T47D (cell line): ENCODE results near the gene TLN1.

ENCODE experiments used
- DNase-seq, 2 experiments: peaks; one replicate each; pipeline versions ENCODE4 v3.0.0 to v3.0.0-alpha.2; 2011 to 2012; ENCODE audit warnings: low read depth in 1 of 2, low spot score in 1 of 2
- JUND ChIP-seq: IDR thresholded peaks from 2 replicates; pipeline ENCODE4 v1.6.1; 2012; ENCODE audit warnings: low read depth
- in situ Hi-C: cut with HindIII; loops from 2 replicates; pipeline ENCODE4 v1.10.0; 2016; ENCODE audit warnings: low sequenced_read_pairs, low pct_unique_long_range_greater_than_20kb

TLN1 gene

DNA sequence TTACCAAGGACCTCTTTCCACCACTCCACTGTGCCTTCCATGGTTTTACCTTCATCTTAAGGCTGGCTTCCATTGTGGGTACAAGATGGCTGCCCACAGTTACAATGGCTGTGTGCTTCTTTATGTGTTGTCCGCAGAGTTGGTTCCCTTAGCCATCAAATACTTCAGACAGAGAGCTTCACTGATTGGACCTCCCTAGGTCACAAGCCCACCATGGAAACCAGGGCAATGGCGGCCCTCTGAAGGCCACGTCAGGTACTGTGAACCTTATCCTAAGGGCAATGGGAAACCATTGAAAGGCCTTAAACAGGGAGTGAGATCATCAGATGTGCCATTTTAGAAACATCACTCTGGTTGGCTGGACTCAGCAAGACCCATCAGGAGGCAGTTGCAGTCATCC, 64.1 kb downstream of the TLN1 start:
- DNase-seq = no peak
- TF ChIP-seq JUND = no peak
- in situ Hi-C loops = no loop called here

GRCh38 chr9:35666549-35666948, 65.4 kb downstream of the TLN1 start:
- in situ Hi-C loops = no loop called here
- DNase-seq = no peak

GRCh38 chr9:35666045-35666444, 66.0 kb downstream of the TLN1 start:
- in situ Hi-C loops = no loop called here
- TF ChIP-seq JUND = no peak
- DNase-seq = no peak

More at GRCh38 chr9:35666549-35666948, 65.4 kb downstream of the TLN1 start:
- TF ChIP-seq JUND = no peak

DNA sequence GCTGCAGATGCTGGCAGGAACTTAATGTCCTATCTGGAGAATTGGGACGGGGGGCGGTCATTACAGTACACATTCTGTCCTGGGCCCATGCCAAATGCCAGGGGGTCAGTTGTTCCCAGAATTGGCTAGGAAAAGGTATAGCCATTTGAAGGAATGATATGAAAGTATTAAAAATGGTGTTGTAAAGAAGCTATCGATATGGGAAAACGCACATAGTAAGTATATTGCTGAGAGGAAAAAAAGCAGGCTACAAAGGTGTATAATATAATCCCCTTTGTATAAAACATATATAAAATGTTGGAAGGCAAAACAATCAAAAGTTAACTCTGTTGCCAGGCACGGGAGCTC, 66.5 kb downstream of the TLN1 start:
- no peak for DNase-seq
- in situ Hi-C loops = no loop called here
- TF ChIP-seq JUND = no peak

GRCh38 chr9:35664531-35665470, 67.2 kb downstream of the TLN1 start, which contains the start of gene ARHGEF39:
Gene ARHGEF39, minus strand, starts transcription at chr9:35665195. Its CDS starts 26 bp downstream, at chr9:35665169.
- TF ChIP-seq JUND = no peak
- in situ Hi-C loops = no loop called here
- DNase-seq = peak; percentile 85 to 87

- TF ChIP-seq JUND = no peak
- in situ Hi-C loops = no loop called here
- no peak for DNase-seq
These were observed 69.6 kb downstream of the TLN1 start for GRCh38 chr9:35662437-35662836.

DNA sequence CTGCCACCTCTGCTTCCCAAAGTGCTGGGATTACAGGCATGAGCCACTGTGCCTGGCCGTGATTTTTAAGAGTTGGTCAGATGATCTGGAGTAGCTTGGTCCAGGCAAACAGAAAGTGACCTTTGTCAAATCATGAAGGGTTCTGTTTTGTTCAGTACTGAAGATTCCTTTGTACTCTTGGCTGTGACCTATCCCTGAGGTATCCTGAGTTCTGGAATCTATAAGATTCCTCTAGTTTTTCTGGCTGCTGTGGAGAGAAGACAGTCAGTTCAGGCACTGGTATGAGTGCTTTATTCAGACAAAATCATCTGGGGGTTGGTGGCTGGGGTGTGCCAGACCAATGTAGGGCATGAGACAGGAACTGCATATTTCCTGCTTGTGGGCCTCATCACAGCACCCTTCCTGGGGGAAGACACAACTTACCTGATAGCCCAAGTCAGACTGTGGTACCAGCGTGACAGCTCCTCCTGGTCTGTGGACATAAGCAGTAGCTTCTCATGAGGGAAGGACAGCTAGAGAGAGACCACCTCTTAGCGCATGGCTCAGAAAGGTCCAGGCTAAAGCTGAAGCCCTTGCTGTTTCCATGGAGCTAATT, 70.1 kb downstream of the TLN1 start:
- no peak for TF ChIP-seq JUND
- in situ Hi-C loops = no loop called here
- no peak for DNase-seq

DNA sequence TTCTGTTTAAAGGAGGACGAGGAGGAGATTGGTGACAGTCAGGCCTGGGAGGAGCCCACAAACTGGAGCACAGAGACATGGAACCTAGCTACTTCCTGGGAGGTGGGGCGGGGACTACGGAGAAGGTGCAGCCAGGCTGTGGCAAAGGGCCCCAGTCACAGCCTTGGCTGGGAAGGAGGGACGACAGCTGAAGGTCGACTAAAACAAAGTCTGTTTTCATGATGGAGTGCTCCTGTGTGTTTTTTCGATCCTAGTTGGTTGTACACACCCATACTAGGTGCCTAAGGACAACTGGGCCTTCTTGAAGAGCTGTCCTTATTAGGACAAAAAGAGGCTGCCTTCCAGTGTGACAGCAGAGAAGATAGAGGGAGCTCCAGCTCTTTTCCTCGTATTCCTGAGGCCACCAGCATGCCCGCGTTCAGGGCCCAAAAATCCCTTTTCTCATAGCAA, 71.0 kb downstream of the TLN1 start:
- no peak for TF ChIP-seq JUND
- peak in 1 of 2 experiments; percentile 61 for DNase-seq
- in situ Hi-C loops = no loop called here

GRCh38 chr9:35659340-35659739, 72.7 kb downstream of the TLN1 start:
- DNase-seq = peak in 1 of 2 experiments; percentile 23
- no peak for TF ChIP-seq JUND
- in situ Hi-C loops = no loop called here

- in situ Hi-C loops = no loop called here
- DNase-seq = peak in 1 of 2 experiments; percentile 32
- TF ChIP-seq JUND = no peak
These were observed 73.1 kb downstream of the TLN1 start for GRCh38 chr9:35658968-35659220.

DNA sequence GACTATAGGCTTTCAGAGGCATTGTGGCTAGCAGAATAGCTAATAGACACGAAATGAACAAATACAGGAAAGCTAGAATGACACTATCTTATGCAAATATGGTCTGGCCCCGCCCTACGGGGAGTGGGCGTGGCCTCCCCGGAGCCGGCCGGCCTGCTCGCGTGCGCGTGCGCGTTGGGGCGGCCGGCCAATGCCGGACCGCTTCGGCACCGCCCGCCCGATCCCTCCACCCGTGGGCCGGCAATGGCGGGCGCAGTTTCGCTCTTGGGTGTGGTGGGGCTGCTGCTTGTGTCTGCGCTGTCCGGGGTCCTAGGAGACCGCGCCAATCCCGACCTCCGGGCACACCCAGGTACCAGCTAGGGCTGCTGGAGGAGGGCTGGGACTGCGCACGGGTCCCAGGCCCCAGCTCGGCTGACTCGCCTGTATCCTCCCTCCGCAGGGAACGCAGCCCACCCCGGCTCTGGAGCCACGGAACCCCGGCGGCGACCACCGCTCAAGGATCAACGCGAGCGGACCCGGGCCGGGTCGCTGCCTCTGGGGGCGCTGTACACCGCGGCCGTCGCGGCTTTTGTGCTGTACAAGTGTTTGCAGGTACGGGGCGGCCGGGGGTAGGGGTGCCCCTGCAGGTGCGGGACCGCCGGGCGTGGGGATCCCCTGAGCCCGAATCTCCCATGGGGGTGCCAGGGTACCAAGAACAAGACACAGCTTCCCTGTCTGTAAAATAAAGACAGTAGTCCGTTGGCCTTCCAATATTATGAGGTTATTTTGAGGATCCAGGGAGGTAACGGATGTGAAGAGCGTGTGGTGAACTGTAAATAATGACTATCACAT, 73.6 kb downstream of the TLN1 start, which contains the start of gene CCDC107:
TSS of gene CCDC107 (plus strand) at position 156 of the 831 bp plus-strand sequence. CDS start at position 244, 88 bp downstream.
- TF ChIP-seq JUND = no peak
- DNase-seq = peak; percentile 73 to 80
- in situ Hi-C loops = no loop called here

DNA sequence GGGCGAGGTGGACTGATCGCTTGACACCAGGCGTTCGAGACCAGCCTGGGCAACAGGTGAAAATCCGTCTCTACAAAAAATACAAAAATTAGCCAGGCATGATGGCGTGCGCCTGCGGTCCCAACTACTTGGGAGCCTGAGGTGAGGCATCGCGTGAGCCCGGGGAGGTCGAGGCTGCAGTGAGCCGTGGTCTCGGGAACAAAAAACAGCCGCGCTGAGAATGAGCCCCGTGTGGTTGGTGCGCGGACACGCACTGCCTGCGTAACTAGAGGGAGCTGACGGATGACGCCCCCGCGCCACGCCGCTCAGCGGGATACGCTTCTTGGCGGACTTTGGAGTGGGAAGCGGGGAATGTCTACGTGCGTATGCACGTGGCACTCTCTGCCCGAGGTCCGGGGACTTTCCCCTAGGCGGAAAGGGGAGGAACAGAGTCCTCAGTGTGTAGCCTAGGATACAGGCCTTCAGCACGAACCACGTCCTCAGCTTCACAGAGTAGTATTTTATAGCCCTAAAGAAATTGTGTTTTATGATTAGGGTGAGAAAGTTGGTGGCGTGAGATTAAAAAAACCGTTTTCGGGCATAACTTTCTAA, 74.4 kb downstream of the TLN1 start, which contains the start of gene RMRP:
TSS of gene RMRP (minus strand) at position 474 of the 591 bp plus-strand sequence.
- no peak for TF ChIP-seq JUND
- peak; percentile 83 to 99 for DNase-seq
- in situ Hi-C loops = no loop called here
